Measurements from ENCODE around the gene PPM1A. TPM values are rescaled to one million over a fixed set of nuclear protein-coding genes. Genes with fewer than 3 reads are reported as not detected.

Gene PPM1A
- total and polyA plus RNA-seq, 2 of the 13 experiments (the other 11 are each of a cell fraction or from before 2014, with no cell fraction given) = 23.3 to 29.8 TPM

GRCh38 chr14:60248697-60249318 lies at the start of gene PPM1A (continued):
- TF ChIP-seq ZNF639 (CRISPR knock-in tag; conservative IDR thresholded peaks at IDR 0.05) (0 out of 2 replicates have a peak, but pooled peaks have one; percentile 20), ZNF816 (CRISPR knock-in tag; IDR thresholded peaks at IDR 0.05; ENCODE audit: borderline replicate concordance) (peak; percentile 76; the same call in 1 of the 2 replicates), ZNF546 (CRISPR knock-in tag; conservative IDR thresholded peaks at IDR 0.05) (no peak; the same call in 1 of the 2 replicates), GPBP1L1 (CRISPR knock-in tag; IDR thresholded peaks at IDR 0.05) (no peak), YEATS2 (CRISPR knock-in tag; IDR thresholded peaks at IDR 0.05; ENCODE audit: borderline replicate concordance) (peak; percentile 71; the same call in 1 of the 2 replicates), PAXIP1 (CRISPR knock-in tag; conservative IDR thresholded peaks at IDR 0.05) (peak; percentile 55), ZNF34 (CRISPR knock-in tag; IDR thresholded peaks at IDR 0.05; ENCODE audit: borderline replicate concordance) (peak; percentile 82; the same call in 1 of the 2 replicates), HNRNPLL (IDR thresholded peaks at IDR 0.05; ENCODE audit: low read depth, low read length, poor library complexity, severe bottlenecking) (peak; percentile 82), TIGD3 (CRISPR knock-in tag; IDR thresholded peaks at IDR 0.05; ENCODE audit: borderline replicate concordance) (no peak), ZNF451 (CRISPR knock-in tag; IDR thresholded peaks at IDR 0.05) (peak; percentile 64), ETS1 (CRISPR knock-in tag; IDR thresholded peaks at IDR 0.05) (no peak), LCORL (IDR thresholded peaks at IDR 0.05) (no peak), LCORL (CRISPR knock-in tag; IDR thresholded peaks at IDR 0.05) (0 out of 2 replicates have a peak, but pooled peaks have one; percentile 35), ZNF7 (CRISPR knock-in tag; IDR thresholded peaks at IDR 0.05) (no peak)
